HCT116 (cell line): Measurements from ENCODE around the gene EYA2. TPM values are rescaled to one million over a fixed set of nuclear protein-coding genes. Genes with fewer than 3 reads are reported as not detected.

ENCODE experiments used
- ATAC-seq: fragments of 200-7000 bp; cut with Tn5 transposase; 2 replicates; pipeline ENCODE4 v1.9.1; 2020; ENCODE audit warnings: mild to moderate bottlenecking, moderate library complexity
- BruUV-seq: library from RNA; stranded (reverse); fragments of 400-500 nt; replicated peaks from 2 replicates; lab custom pipeline; 2021; lab: Mats Ljungman, UMichigan
- CTCF ChIA-PET: fragments of 300-600 bp; sonication (Branson Sonifier 250); formaldehyde crosslinking; loops from one replicate; lab custom pipeline; 2021; ENCODE audit warnings: antibody characterized with exemption; lab: Charles Lee
- POLR2A ChIA-PET: fragments of 300-600, 350-600 bp; sonication (Branson Sonifier 250); formaldehyde crosslinking; loops from one replicate; lab custom pipeline; 2021; ENCODE audit warnings: antibody characterized with exemption; lab: Charles Lee
- RAD21 ChIA-PET, 2 experiments: fragments of 300-600 bp; sonication (Branson Sonifier 250); formaldehyde crosslinking; loops; one replicate each; lab custom pipeline; 2023; ENCODE audit warnings: low total read pairs in 2 of 2; ENCODE audit not compliant: uncharacterized antibody in 2 of 2, unreplicated experiment in 2 of 2, low non-redundant PET in 1 of 2; lab: Charles Lee
- DNase-seq: peaks from one replicate; pipeline ENCODE4 v3.0.0-alpha.2; 2010; ENCODE audit warnings: low read depth, low spot score
- H2AFZ ChIP-seq: fragments of 200-600 bp; shearing (Covaris generic), sonication (generic); 2 replicates; pipeline ENCODE4 v1.6.1; 2017; ENCODE audit warnings: low read depth, mixed run types, mixed read lengths, antibody characterized with exemption, low read length; ENCODE audit not compliant: poor library complexity, severe bottlenecking
- H3K27ac ChIP-seq: 2 replicates; pipeline ENCODE4 v1.5.1; 2012; ENCODE audit warnings: low read depth, low read length
- H3K27me3 ChIP-seq: fragments of 200-600 bp; sonication (generic); 2 replicates; pipeline ENCODE4 v1.6.1; 2016; ENCODE audit warnings: mixed run types, low read length, mixed read lengths; ENCODE audit not compliant: insufficient read depth
- H3K36me3 ChIP-seq, 2 experiments: fragments of 200-500 bp in 1 of 2; fragments of 200-600 bp in 1 of 2; sonication (Bioruptor generic) in 1 of 2; sonication (generic) in 1 of 2; 2 replicates each; pipeline versions ENCODE4 v1.5.1 to v1.6.1; 2014 to 2016; ENCODE audit warnings: low read length in 2 of 2, inconsistent platforms in 1 of 2, mixed read lengths in 1 of 2, mixed run types in 1 of 2; ENCODE audit not compliant: insufficient read depth in 2 of 2, control insufficient read depth in 1 of 2
- H3K4me1 ChIP-seq, 2 experiments: fragments of 200-600 bp in 1 of 2; sonication (generic) in 1 of 2; 2 replicates each; pipeline versions ENCODE4 v1.5.1 to v1.6.1; 2012 to 2017; ENCODE audit warnings: low read length in 2 of 2, inconsistent platforms in 1 of 2, mild to moderate bottlenecking in 1 of 2, mixed read lengths in 1 of 2, mixed run types in 1 of 2, moderate library complexity in 1 of 2; ENCODE audit not compliant: insufficient read depth in 2 of 2, control insufficient read depth in 1 of 2
- H3K4me2 ChIP-seq: fragments of 200-600 bp; sonication (generic); 2 replicates; pipeline ENCODE4 v1.6.1; 2017; ENCODE audit warnings: mixed run types, low read length, mixed read lengths
- H3K4me3 ChIP-seq, 2 experiments: fragments of 200-600 bp in 1 of 2; sonication (generic) in 1 of 2; replicated peaks in 1 of 2; 2 replicates each; pipeline ENCODE4 v1.5.1; 2011 to 2016; ENCODE audit warnings: low read length in 2 of 2, control low read depth in 1 of 2, low read depth in 1 of 2, mild to moderate bottlenecking in 1 of 2, mixed read lengths in 1 of 2, mixed run types in 1 of 2
- H3K79me2 ChIP-seq: fragments of 200-600 bp; sonication (generic); 2 replicates; pipeline ENCODE4 v1.6.1; 2017; ENCODE audit warnings: mild to moderate bottlenecking, mixed run types, low read length, moderate library complexity, mixed read lengths; ENCODE audit not compliant: insufficient read depth
- H3K9ac ChIP-seq: fragments of 200-600 bp; sonication (generic); 2 replicates; pipeline ENCODE4 v1.6.1; 2016; ENCODE audit warnings: low read length, mixed read lengths
- H3K9me2 ChIP-seq: fragments of 200-600 bp; sonication (generic), shearing (Covaris generic); 2 replicates; pipeline ENCODE4 v1.6.1; 2017; ENCODE audit warnings: mixed run types, mild to moderate bottlenecking, moderate library complexity; ENCODE audit not compliant: insufficient read depth
- H3K9me3 ChIP-seq, 2 experiments: fragments of 200-500 bp in 1 of 2; fragments of 200-600 bp in 1 of 2; sonication (Bioruptor generic) in 1 of 2; sonication (generic) in 1 of 2; 2 replicates each; pipeline ENCODE4 v1.6.1; 2014 to 2017; ENCODE audit warnings: low read length in 2 of 2, mixed read lengths in 2 of 2, inconsistent platforms in 1 of 2, low read depth in 1 of 2, mild to moderate bottlenecking in 1 of 2, mixed run types in 1 of 2, moderate library complexity in 1 of 2; ENCODE audit not compliant: control insufficient read depth in 1 of 2, insufficient read depth in 1 of 2
- H4K20me1 ChIP-seq: fragments of 200-600 bp; sonication (generic), shearing (Covaris generic); 2 replicates; pipeline ENCODE4 v1.6.1; 2017; ENCODE audit warnings: mixed run types, mild to moderate bottlenecking, moderate library complexity; ENCODE audit not compliant: insufficient read depth
- CBX3 ChIP-seq: IDR thresholded peaks from 2 replicates; pipeline ENCODE4 v1.6.1; 2012; ENCODE audit warnings: low read depth
- CEBPB ChIP-seq: IDR thresholded peaks from 2 replicates; pipeline ENCODE4 v1.6.1; 2012; ENCODE audit warnings: low read depth
- ELF1 ChIP-seq: IDR thresholded peaks from 2 replicates; pipeline ENCODE4 v1.6.1; 2012; ENCODE audit warnings: low read depth, borderline replicate concordance
- EZH2 ChIP-seq: fragments of 200-600 bp; sonication (generic); IDR thresholded peaks from 2 replicates; pipeline ENCODE4 v1.6.1; 2017; ENCODE audit warnings: antibody characterized with exemption, mixed run types
- EZH2phosphoT487 ChIP-seq: fragments of 200-600 bp; IDR thresholded peaks from 2 replicates; pipeline ENCODE4 v1.6.1; 2018; ENCODE audit warnings: antibody characterized with exemption, borderline replicate concordance
- JUND ChIP-seq: IDR thresholded peaks from 2 replicates; pipeline ENCODE4 v1.6.1; 2012
- POLR2A ChIP-seq: IDR thresholded peaks from 2 replicates; pipeline ENCODE4 v1.7.0; 2011; ENCODE audit warnings: borderline replicate concordance; ENCODE audit not compliant: insufficient read depth, insufficient read length; ENCODE audit errors: extremely low read depth
- POLR2AphosphoS5 ChIP-seq: IDR thresholded peaks from 2 replicates; pipeline ENCODE4 v1.6.1; 2011; ENCODE audit warnings: mild to moderate bottlenecking, low read depth, low read length, moderate library complexity
- RAD21 ChIP-seq: IDR thresholded peaks from 2 replicates; pipeline ENCODE4 v1.6.1; 2012; ENCODE audit warnings: low read depth, mild to moderate bottlenecking
- REST ChIP-seq: IDR thresholded peaks from 2 replicates; pipeline ENCODE4 v1.6.1; 2012; ENCODE audit warnings: low read depth
- SIN3A ChIP-seq: IDR thresholded peaks from 2 replicates; pipeline ENCODE4 v1.6.1; 2012; ENCODE audit warnings: low read depth
- SP1 ChIP-seq: IDR thresholded peaks from 2 replicates; pipeline ENCODE4 v1.6.1; 2012; ENCODE audit warnings: low read depth
- SRF ChIP-seq: IDR thresholded peaks from 2 replicates; pipeline ENCODE4 v1.6.1; 2012; ENCODE audit warnings: low read depth
- TCF7L2 ChIP-seq: IDR thresholded peaks from 2 replicates; pipeline ENCODE4 v1.7.0; 2011; ENCODE audit warnings: borderline replicate concordance, inconsistent platforms; ENCODE audit not compliant: insufficient read depth, insufficient read length; ENCODE audit errors: extremely low read depth
- YY1 ChIP-seq: IDR thresholded peaks from 2 replicates; pipeline ENCODE4 v1.6.1; 2011; ENCODE audit warnings: low read length, low read depth, moderate library complexity, mild to moderate bottlenecking; ENCODE audit not compliant: insufficient replicate concordance; ENCODE audit errors: extremely low read depth
- ZFX ChIP-seq: fragments of 450-650 bp; IDR thresholded peaks from 2 replicates; pipeline ENCODE4 v1.6.1; 2017
- ZNF274 ChIP-seq: fragments of 200-500 bp; sonication (Bioruptor generic); IDR thresholded peaks from 2 replicates; pipeline ENCODE4 v1.6.1; 2014; ENCODE audit warnings: mild to moderate bottlenecking, low read depth, low read length, inconsistent platforms
- intact Hi-C: fragments of 100-400 bp; cut with micrococcal nuclease; formaldehyde crosslinking; loops from 2 replicates; pipeline ENCODE4 v1.10.0; 2022
- total RNA-seq: library from RNA; stranded (reverse); gene quantifications from one replicate; pipeline ENCODE4 v1.2.1, GENCODE V29; 2021; ENCODE audit not compliant: unreplicated experiment
- TF ChIP-seq, protein P1 (sequence below), 3 experiments: fragments of 200-600 bp in 1 of 3; sonication (generic) in 1 of 3; IDR thresholded peaks in 2 of 3; conservative IDR thresholded peaks in 1 of 3; 2 replicates each; pipeline ENCODE4 v1.5.1; 2012 to 2017; ENCODE audit warnings: low read depth in 2 of 3, low read length in 2 of 3, antibody characterized with exemption in 1 of 3, borderline replicate concordance in 1 of 3, control low read depth in 1 of 3, mild to moderate bottlenecking in 1 of 3, mixed read lengths in 1 of 3, mixed run types in 1 of 3, moderate library complexity in 1 of 3; ENCODE audit not compliant: insufficient read depth in 1 of 3
- TF ChIP-seq, protein P2 (sequence below): IDR thresholded peaks from 2 replicates; pipeline ENCODE4 v1.6.1; 2011; ENCODE audit warnings: mild to moderate bottlenecking, low read length, moderate library complexity; ENCODE audit not compliant: insufficient replicate concordance; ENCODE audit errors: extremely low read depth
- TF ChIP-seq, protein P3 (sequence below): IDR thresholded peaks from 2 replicates; pipeline ENCODE4 v1.6.1; 2012

EYA2 gene
- total RNA-seq, 1 experiment from 2014 or later = not detected

DNA sequence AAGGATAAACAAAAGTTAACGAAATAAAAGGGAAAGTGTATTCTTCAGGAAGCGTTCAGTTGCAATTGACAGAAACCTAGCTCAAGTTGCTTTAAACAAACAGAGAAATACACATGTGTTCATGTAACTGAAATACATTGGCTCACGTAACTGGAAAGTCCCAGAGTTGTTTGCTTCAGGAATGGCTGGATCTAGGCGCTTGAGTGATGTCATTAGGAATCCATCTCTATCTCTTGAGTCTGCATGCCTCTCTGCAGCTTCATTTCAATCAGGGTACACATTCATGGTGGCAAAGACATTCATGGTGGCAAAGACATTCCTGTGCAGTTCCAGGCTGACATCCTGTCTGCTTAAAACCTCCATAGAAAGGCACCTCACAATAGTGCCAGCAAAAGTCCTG lies 45.4 kb upstream of the EYA2 start:
- RAD21 ChIA-PET = no interaction called here
- Histone ChIP-seq H3K9me2 (no peaks in the 10 kb centered on the region), H3K9ac (no peak overlapping the region), H3K27me3 (no peaks in the 10 kb centered on the region), H3K9me3 (no peaks in the 10 kb centered on the region), H2AFZ (no peak overlapping the region), H3K27ac (no peak overlapping the region), H3K36me3 (no peaks in the 10 kb centered on the region), H4K20me1 (no peaks in the 10 kb centered on the region), H3K4me3 (no peak overlapping the region), H3K4me1 (no peaks in the 10 kb centered on the region), H3K79me2 (no peaks in the 10 kb centered on the region), H3K4me2 (no peak overlapping the region)
- ATAC-seq (no peak), DNase-seq (no peak)
- CTCF ChIA-PET = no interaction called here
- POLR2A ChIA-PET = no interaction called here
- no TSS peak for BruUV-seq
- no peak for TF ChIP-seq SRF
- no peak for TF ChIP-seq EZH2
- no peak for TF ChIP-seq ZFX
- no peak for TF ChIP-seq ELF1
- TF ChIP-seq ZNF274 = no peak
- TF ChIP-seq, protein P1, sequence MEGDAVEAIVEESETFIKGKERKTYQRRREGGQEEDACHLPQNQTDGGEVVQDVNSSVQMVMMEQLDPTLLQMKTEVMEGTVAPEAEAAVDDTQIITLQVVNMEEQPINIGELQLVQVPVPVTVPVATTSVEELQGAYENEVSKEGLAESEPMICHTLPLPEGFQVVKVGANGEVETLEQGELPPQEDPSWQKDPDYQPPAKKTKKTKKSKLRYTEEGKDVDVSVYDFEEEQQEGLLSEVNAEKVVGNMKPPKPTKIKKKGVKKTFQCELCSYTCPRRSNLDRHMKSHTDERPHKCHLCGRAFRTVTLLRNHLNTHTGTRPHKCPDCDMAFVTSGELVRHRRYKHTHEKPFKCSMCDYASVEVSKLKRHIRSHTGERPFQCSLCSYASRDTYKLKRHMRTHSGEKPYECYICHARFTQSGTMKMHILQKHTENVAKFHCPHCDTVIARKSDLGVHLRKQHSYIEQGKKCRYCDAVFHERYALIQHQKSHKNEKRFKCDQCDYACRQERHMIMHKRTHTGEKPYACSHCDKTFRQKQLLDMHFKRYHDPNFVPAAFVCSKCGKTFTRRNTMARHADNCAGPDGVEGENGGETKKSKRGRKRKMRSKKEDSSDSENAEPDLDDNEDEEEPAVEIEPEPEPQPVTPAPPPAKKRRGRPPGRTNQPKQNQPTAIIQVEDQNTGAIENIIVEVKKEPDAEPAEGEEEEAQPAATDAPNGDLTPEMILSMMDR (IDR thresholded peaks at IDR 0.05 in 2 of 3, conservative IDR thresholded peaks at IDR 0.05 in 1 of 3; ENCODE audit: borderline replicate concordance in 1 of 3, insufficient read depth in 1 of 3, low read depth in 2 of 3, low read length in 2 of 3) = no peak
- TF ChIP-seq SP1 = no peak
- no peak for TF ChIP-seq YY1
- no peak for TF ChIP-seq POLR2AphosphoS5
- TF ChIP-seq TCF7L2 = no peak
- TF ChIP-seq REST = no peak
- TF ChIP-seq POLR2A = no peak
- TF ChIP-seq SIN3A = no peak
- no peak for TF ChIP-seq RAD21
- TF ChIP-seq, protein P2, sequence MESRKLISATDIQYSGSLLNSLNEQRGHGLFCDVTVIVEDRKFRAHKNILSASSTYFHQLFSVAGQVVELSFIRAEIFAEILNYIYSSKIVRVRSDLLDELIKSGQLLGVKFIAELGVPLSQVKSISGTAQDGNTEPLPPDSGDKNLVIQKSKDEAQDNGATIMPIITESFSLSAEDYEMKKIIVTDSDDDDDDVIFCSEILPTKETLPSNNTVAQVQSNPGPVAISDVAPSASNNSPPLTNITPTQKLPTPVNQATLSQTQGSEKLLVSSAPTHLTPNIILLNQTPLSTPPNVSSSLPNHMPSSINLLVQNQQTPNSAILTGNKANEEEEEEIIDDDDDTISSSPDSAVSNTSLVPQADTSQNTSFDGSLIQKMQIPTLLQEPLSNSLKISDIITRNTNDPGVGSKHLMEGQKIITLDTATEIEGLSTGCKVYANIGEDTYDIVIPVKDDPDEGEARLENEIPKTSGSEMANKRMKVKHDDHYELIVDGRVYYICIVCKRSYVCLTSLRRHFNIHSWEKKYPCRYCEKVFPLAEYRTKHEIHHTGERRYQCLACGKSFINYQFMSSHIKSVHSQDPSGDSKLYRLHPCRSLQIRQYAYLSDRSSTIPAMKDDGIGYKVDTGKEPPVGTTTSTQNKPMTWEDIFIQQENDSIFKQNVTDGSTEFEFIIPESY = no peak
- TF ChIP-seq CEBPB = no peak
- TF ChIP-seq CBX3 = no peak
- TF ChIP-seq, protein P3, sequence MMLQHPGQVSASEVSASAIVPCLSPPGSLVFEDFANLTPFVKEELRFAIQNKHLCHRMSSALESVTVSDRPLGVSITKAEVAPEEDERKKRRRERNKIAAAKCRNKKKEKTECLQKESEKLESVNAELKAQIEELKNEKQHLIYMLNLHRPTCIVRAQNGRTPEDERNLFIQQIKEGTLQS = no peak
- TF ChIP-seq EZH2phosphoT487 = no peak
- no peak for TF ChIP-seq JUND
- intact Hi-C loops = no loop called here
